ENCODE measurements around the gene RNF220. TPM values are rescaled to one million over a fixed set of nuclear protein-coding genes. Genes with fewer than 3 reads are reported as not detected.
A peak's percentile ranks its signal among the peaks of the same experiment; 100 is the strongest.

The RNF220 gene
- total RNA-seq, 1 donor from 2014 or later, result 102 TPM

- DNase-seq, result no peak
- intact Hi-C loops (cut with micrococcal nuclease), result no loop called here
- peaks cover 25% of the 10 kb centered on the region for H3K4me1 Mint-ChIP-seq
- H3K36me3 Mint-ChIP-seq (ENCODE audit: low read depth), result peaks cover 57% of the 10 kb centered on the region
- H3K4me3 Mint-ChIP-seq, result no peak overlapping the region
- no peaks in the 10 kb centered on the region for H3K9me3 Mint-ChIP-seq
- H3K27me3 Mint-ChIP-seq, result no peaks in the 10 kb centered on the region
- no peak overlapping the region for H3K27ac Mint-ChIP-seq
Observed at GRCh38 chr1:44636083-44636687, 231.1 kb downstream of the RNF220 start.

- H3K9me3 Mint-ChIP-seq, result no peaks in the 10 kb centered on the region
- no peaks in the 10 kb centered on the region for H3K27me3 Mint-ChIP-seq
- no peak overlapping the region for H3K4me3 Mint-ChIP-seq
- DNase-seq, result no peak
- intact Hi-C loops (cut with micrococcal nuclease), result no loop called here
- no peak overlapping the region for H3K27ac Mint-ChIP-seq
- peaks cover 24% of the 10 kb centered on the region for H3K4me1 Mint-ChIP-seq
- peaks cover 59% of the 10 kb centered on the region for H3K36me3 Mint-ChIP-seq (ENCODE audit: low read depth)
Observed at GRCh38 chr1:44636688-44637598, 231.9 kb downstream of the RNF220 start.

GRCh38 chr1:44637702-44638411 lies 232.8 kb downstream of the RNF220 start:
- Mint-ChIP-seq H3K36me3 (ENCODE audit: low read depth) (peaks cover 56% of the 10 kb centered on the region), H3K27ac (no peak overlapping the region), H3K9me3 (no peaks in the 10 kb centered on the region), H3K27me3 (no peaks in the 10 kb centered on the region), H3K4me3 (no peak overlapping the region), H3K4me1 (peaks cover 21% of the 10 kb centered on the region)
- intact Hi-C loops (cut with micrococcal nuclease), result no loop called here
- no peak for DNase-seq

GRCh38 chr1:44640200-44640853 lies 235.3 kb downstream of the RNF220 start:
- H3K27ac Mint-ChIP-seq, result no peak overlapping the region
- H3K4me3 Mint-ChIP-seq, result no peak overlapping the region
- H3K4me1 Mint-ChIP-seq, result peaks cover 2% of the 10 kb centered on the region
- intact Hi-C loops (cut with micrococcal nuclease), result no loop called here
- no peaks in the 10 kb centered on the region for H3K9me3 Mint-ChIP-seq
- no peak for DNase-seq
- H3K27me3 Mint-ChIP-seq, result no peaks in the 10 kb centered on the region
- peaks cover 54% of the 10 kb centered on the region for H3K36me3 Mint-ChIP-seq (ENCODE audit: low read depth)

GRCh38 chr1:44641126-44642102 lies 236.4 kb downstream of the RNF220 start:
- intact Hi-C loops (cut with micrococcal nuclease), result no loop called here
- H3K27ac Mint-ChIP-seq, result no peak overlapping the region
- H3K27me3 Mint-ChIP-seq, result no peaks in the 10 kb centered on the region
- no peak overlapping the region for H3K4me3 Mint-ChIP-seq
- H3K4me1 Mint-ChIP-seq, result no peaks in the 10 kb centered on the region
- H3K9me3 Mint-ChIP-seq, result no peaks in the 10 kb centered on the region
- no peak for DNase-seq
- peaks cover 45% of the 10 kb centered on the region for H3K36me3 Mint-ChIP-seq (ENCODE audit: low read depth)

- Mint-ChIP-seq H3K4me3 (no peak overlapping the region), H3K9me3 (no peaks in the 10 kb centered on the region), H3K27me3 (no peaks in the 10 kb centered on the region), H3K27ac (peak overlapping the region; percentile 14), H3K4me1 (no peaks in the 10 kb centered on the region), H3K36me3 (ENCODE audit: low read depth) (peaks cover 42% of the 10 kb centered on the region)
- DNase-seq, result no peak
- intact Hi-C loops (cut with micrococcal nuclease), result no loop called here
Observed at GRCh38 chr1:44642255-44642654, 237.2 kb downstream of the RNF220 start.

GRCh38 chr1:44642925-44643324 lies 237.9 kb downstream of the RNF220 start:
- intact Hi-C loops (cut with micrococcal nuclease), result no loop called here

GRCh38 chr1:44643721-44644334 lies 238.8 kb downstream of the RNF220 start:
- Mint-ChIP-seq H3K27me3 (no peaks in the 10 kb centered on the region), H3K9me3 (no peaks in the 10 kb centered on the region), H3K36me3 (ENCODE audit: low read depth) (peaks cover 39% of the 10 kb centered on the region), H3K4me3 (no peak overlapping the region), H3K4me1 (no peaks in the 10 kb centered on the region), H3K27ac (no peak overlapping the region)
- intact Hi-C loops (cut with micrococcal nuclease), result no loop called here
- DNase-seq, result no peak

More at GRCh38 chr1:44642925-44643324, 237.9 kb downstream of the RNF220 start:
- Mint-ChIP-seq H3K4me1 (no peaks in the 10 kb centered on the region), H3K36me3 (ENCODE audit: low read depth) (peaks cover 43% of the 10 kb centered on the region), H3K27ac (no peak overlapping the region), H3K9me3 (no peaks in the 10 kb centered on the region), H3K4me3 (no peak overlapping the region), H3K27me3 (no peaks in the 10 kb centered on the region)
- no peak for DNase-seq

- Mint-ChIP-seq H3K27me3 (no peaks in the 10 kb centered on the region), H3K27ac (no peak overlapping the region), H3K36me3 (ENCODE audit: low read depth) (peaks cover 42% of the 10 kb centered on the region), H3K9me3 (no peaks in the 10 kb centered on the region), H3K4me3 (no peak overlapping the region), H3K4me1 (no peaks in the 10 kb centered on the region)
- intact Hi-C loops (cut with micrococcal nuclease), result no loop called here
- DNase-seq, result no peak
Observed at GRCh38 chr1:44644806-44645205, 239.8 kb downstream of the RNF220 start.

GRCh38 chr1:44645476-44646244 lies 240.6 kb downstream of the RNF220 start:
- Mint-ChIP-seq H3K9me3 (no peaks in the 10 kb centered on the region), H3K27me3 (no peaks in the 10 kb centered on the region), H3K4me3 (no peak overlapping the region), H3K27ac (no peak overlapping the region), H3K36me3 (ENCODE audit: low read depth) (peaks cover 45% of the 10 kb centered on the region), H3K4me1 (no peaks in the 10 kb centered on the region)
- DNase-seq, result no peak
- intact Hi-C loops (cut with micrococcal nuclease), result no loop called here

- Mint-ChIP-seq H3K4me1 (no peaks in the 10 kb centered on the region), H3K36me3 (ENCODE audit: low read depth) (peaks cover 51% of the 10 kb centered on the region), H3K27me3 (no peaks in the 10 kb centered on the region), H3K4me3 (no peak overlapping the region), H3K9me3 (no peaks in the 10 kb centered on the region), H3K27ac (no peak overlapping the region)
- intact Hi-C loops (cut with micrococcal nuclease), result no loop called here
- DNase-seq, result no peak
Observed at GRCh38 chr1:44646261-44647110, 241.4 kb downstream of the RNF220 start.

Data from activated CD4-positive, alpha-beta T cell treated with anti-CD3 and anti-CD28 coated beads, Interleukin-2, amount 10 ng/mL, durations not matched to agents 24 days and 14 days (primary cell).